Measurements from ENCODE around the gene PCMTD2.
"Not testable (repeated sequence)": the region's sequence is repeated elsewhere in the genome, so short reads cannot be mapped to it uniquely, and the experiment has no call there.

Gene PCMTD2

GRCh38 chr20:64316415-64317083 lies 61.0 kb downstream of the PCMTD2 start:
- not testable (repeated sequence) for DNase-seq (ENCODE audit: low read depth); H3K4me3 ChIP-seq (ENCODE audit: low read depth, low read length)

GRCh38 chr20:64317331-64317730 lies 61.8 kb downstream of the PCMTD2 start:
- DNase-seq (ENCODE audit: low read depth): not testable (repeated sequence)

GRCh38 chr20:64318056-64318455 lies 62.5 kb downstream of the PCMTD2 start:
- H3K4me3 ChIP-seq (ENCODE audit: low read depth, low read length); DNase-seq (ENCODE audit: low read depth): not testable (repeated sequence)

More at GRCh38 chr20:64317331-64317730, 61.8 kb downstream of the PCMTD2 start:
- not testable (repeated sequence) for H3K4me3 ChIP-seq (ENCODE audit: low read depth, low read length)

- H3K4me3 ChIP-seq (ENCODE audit: low read depth, low read length); DNase-seq (ENCODE audit: low read depth): not testable (repeated sequence)
Observed at GRCh38 chr20:64322031-64322789, 66.7 kb downstream of the PCMTD2 start.

All from GM12864 (cell line).